Ishikawa (cell line): Measurements from ENCODE around the gene ZCWPW1.

Experiments used
- CEBPB ChIP-seq: IDR thresholded peaks from 2 replicates; pipeline ENCODE4 v1.6.1; 2012
- CREB1 ChIP-seq: IDR thresholded peaks from 2 replicates; pipeline ENCODE4 v1.6.1; 2012; ENCODE audit warnings: low read depth
- EGR1 ChIP-seq: IDR thresholded peaks from 2 replicates; pipeline ENCODE4 v1.6.1; 2012
- EP300 ChIP-seq: IDR thresholded peaks from 2 replicates; pipeline ENCODE4 v1.6.1; 2012; ENCODE audit warnings: borderline replicate concordance
- FOXM1 ChIP-seq: IDR thresholded peaks from 2 replicates; pipeline ENCODE4 v1.6.1; 2012; ENCODE audit warnings: low read depth, borderline replicate concordance
- MAX ChIP-seq: IDR thresholded peaks from 2 replicates; pipeline ENCODE4 v1.6.1; 2012
- NFIC ChIP-seq: IDR thresholded peaks from 2 replicates; pipeline ENCODE4 v1.6.1; 2012
- RAD21 ChIP-seq: IDR thresholded peaks from 2 replicates; pipeline ENCODE4 v1.6.1; 2012; ENCODE audit warnings: low read depth
- TAF1 ChIP-seq: IDR thresholded peaks from 2 replicates; pipeline ENCODE4 v1.6.1; 2012; ENCODE audit warnings: low read depth, mild to moderate bottlenecking
- TEAD4 ChIP-seq: IDR thresholded peaks from 2 replicates; pipeline ENCODE4 v1.6.1; 2012
- YY1 ChIP-seq: IDR thresholded peaks from 2 replicates; pipeline ENCODE4 v1.6.1; 2012; ENCODE audit warnings: low read depth
- TF ChIP-seq, protein P1 (sequence below): IDR thresholded peaks from 2 replicates; pipeline ENCODE4 v1.6.1; 2012; ENCODE audit warnings: low read depth, mild to moderate bottlenecking

DNA sequence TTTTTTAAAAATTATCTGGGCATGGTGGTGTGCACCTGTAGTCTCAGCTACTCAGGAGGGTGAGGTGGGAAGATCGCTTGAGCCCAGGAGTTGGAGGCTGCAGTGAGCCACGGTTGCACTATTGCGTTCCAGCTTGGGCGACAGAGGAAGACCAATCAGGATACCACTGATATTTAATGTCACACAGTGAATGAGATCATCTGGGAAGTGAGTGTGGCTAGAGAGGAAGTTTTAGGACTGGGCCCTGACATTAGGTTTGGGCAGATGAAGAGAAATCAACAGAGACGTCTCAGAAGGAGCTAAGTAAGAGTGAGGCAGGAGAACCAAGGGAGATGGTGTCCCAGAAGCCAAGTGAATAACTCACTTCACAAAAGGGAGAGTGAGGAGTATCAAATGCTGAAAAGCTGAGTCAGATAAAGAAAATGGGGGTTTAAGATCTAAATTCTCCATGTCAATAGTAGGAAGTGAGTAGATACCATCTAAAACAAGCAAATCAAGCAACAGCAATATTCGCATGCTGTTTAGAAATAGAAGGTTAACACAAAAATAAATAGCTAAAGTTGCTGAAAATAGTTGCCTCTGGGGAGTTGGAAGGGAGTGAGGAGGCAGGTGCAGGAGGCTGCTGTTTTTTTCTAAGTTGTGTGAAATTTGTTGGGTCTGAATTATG lies 43.7 kb downstream of the ZCWPW1 start:
- TF ChIP-seq CEBPB (no peak), YY1 (no peak), EP300 (no peak), EGR1 (no peak), MAX (no peak), RAD21 (no peak), NFIC (no peak), TEAD4 (no peak), TAF1 (no peak), CREB1 (no peak), FOXM1 (no peak)
- TF ChIP-seq, protein P1, sequence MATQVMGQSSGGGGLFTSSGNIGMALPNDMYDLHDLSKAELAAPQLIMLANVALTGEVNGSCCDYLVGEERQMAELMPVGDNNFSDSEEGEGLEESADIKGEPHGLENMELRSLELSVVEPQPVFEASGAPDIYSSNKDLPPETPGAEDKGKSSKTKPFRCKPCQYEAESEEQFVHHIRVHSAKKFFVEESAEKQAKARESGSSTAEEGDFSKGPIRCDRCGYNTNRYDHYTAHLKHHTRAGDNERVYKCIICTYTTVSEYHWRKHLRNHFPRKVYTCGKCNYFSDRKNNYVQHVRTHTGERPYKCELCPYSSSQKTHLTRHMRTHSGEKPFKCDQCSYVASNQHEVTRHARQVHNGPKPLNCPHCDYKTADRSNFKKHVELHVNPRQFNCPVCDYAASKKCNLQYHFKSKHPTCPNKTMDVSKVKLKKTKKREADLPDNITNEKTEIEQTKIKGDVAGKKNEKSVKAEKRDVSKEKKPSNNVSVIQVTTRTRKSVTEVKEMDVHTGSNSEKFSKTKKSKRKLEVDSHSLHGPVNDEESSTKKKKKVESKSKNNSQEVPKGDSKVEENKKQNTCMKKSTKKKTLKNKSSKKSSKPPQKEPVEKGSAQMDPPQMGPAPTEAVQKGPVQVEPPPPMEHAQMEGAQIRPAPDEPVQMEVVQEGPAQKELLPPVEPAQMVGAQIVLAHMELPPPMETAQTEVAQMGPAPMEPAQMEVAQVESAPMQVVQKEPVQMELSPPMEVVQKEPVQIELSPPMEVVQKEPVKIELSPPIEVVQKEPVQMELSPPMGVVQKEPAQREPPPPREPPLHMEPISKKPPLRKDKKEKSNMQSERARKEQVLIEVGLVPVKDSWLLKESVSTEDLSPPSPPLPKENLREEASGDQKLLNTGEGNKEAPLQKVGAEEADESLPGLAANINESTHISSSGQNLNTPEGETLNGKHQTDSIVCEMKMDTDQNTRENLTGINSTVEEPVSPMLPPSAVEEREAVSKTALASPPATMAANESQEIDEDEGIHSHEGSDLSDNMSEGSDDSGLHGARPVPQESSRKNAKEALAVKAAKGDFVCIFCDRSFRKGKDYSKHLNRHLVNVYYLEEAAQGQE = no peak
